Kidney glomerular epithelial cell (primary cell): ENCODE data around the gene KIAA0513.

Source experiments
- DNase-seq: peaks from one replicate; lab custom pipeline; 2025; lab: John Stamatoyannopoulos, UW

The KIAA0513 gene, protein sequence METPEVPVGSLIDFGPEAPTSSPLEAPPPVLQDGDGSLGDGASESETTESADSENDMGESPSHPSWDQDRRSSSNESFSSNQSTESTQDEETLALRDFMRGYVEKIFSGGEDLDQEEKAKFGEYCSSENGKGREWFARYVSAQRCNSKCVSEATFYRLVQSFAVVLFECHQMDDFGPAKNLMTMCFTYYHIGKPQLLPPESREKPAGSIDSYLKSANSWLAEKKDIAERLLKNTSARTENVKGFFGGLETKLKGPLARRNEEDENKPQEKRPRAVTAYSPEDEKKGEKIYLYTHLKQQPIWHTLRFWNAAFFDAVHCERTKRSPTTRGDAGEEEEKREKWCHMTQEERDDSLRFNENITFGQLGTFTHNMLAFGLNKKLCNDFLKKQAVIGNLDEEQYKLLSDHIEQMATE

DNA sequence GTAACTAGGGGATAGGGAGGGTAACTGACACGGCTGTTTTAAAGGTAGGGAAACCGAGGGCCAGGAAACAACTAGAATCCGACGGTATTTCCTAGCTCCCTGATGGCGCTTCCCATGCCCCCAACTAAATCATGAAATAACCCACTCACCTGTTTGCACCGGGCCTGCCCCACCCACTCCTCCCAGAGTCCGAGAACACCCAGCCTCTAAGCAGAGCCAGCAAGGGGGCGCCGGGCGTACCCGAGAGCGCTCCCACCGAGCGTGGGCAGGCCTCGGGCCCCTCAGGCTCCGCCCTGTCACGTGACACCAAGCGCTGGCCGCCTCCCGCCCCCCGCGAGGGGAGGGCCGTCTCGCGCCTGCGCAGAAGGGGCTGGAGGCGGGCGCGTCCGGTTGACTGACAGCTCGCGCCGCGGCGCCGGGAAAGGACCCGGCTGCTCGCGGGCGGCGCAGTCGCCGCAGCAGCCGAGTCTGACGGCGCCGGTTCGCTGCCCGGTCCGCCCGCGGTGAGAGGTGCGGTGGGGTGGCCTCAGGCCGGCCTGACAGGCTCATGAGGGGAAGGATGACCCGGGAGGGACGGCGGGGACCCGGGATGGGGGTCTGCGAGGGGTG, at the start of gene KIAA0513:
Gene KIAA0513, plus strand, starts transcription at position 447 of the 609 bp plus-strand sequence. CDS start 39,277 bp downstream, outside the sequence.
- peak; percentile 84 for DNase-seq

DNA sequence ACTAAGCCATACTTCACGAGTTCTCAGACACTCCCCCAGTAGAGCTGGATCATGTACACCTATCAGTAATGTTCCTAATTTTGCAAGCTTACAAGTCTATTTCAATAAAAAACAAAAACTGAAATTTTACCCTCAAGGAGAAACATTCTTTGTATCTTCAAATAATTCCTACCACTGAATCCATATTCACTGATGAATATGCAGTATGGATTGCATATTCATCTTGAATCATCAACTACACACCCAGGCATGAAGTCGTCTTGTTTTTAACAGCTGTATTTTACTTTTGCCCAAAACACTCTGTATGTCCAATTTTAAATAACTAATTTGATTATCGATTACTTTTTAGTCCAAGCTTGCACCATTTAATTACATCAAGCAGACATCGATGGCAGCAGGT, 48.1 kb upstream of the KIAA0513 start:
- DNase-seq: no peak

DNA sequence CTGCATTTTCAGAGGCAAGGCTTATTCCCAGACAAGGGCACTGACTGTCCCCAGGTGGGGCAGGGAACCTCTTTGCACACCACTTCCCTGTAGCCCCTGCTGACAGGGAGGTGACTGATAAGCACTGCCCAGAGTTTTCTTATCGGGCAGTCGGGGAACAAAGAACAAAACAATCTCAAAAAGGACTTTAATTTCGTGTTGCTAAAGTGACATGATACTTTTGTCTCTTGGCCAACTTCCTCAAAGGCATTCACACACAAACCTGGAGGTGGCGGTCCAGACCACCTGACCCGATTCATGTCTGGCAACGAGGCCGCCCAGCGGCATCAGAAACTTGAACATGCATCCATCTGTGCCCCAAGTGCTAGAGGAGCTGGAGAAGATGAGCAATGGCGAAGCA, 45.2 kb upstream of the KIAA0513 start:
- DNase-seq: no peak

- peak; percentile 45 for DNase-seq
Measured at GRCh38 chr16:84985079-84986065, 42.2 kb upstream of the KIAA0513 start.

DNA sequence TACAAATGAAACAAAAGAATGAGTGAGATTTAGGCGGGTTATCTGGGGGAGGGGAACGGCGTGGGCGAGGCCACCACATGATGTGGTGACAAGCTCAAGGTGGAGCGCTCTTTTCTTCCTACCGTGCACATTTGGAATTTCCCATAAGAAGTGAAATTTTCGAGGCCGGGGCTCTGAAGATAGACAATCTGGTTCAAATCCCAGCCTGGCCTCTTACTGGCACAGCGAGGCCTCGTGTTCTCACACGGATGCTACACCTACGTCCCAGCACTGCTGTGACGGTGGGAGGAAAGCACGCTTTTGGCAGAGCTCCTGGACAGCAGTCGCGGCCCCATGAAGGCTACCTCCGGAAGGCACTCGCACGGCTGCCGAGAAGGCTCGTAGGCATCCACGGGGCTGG, 41.5 kb upstream of the KIAA0513 start:
- DNase-seq: no peak

- DNase-seq: no peak
Measured at GRCh38 chr16:84986879-84987278, 40.7 kb upstream of the KIAA0513 start.

DNA sequence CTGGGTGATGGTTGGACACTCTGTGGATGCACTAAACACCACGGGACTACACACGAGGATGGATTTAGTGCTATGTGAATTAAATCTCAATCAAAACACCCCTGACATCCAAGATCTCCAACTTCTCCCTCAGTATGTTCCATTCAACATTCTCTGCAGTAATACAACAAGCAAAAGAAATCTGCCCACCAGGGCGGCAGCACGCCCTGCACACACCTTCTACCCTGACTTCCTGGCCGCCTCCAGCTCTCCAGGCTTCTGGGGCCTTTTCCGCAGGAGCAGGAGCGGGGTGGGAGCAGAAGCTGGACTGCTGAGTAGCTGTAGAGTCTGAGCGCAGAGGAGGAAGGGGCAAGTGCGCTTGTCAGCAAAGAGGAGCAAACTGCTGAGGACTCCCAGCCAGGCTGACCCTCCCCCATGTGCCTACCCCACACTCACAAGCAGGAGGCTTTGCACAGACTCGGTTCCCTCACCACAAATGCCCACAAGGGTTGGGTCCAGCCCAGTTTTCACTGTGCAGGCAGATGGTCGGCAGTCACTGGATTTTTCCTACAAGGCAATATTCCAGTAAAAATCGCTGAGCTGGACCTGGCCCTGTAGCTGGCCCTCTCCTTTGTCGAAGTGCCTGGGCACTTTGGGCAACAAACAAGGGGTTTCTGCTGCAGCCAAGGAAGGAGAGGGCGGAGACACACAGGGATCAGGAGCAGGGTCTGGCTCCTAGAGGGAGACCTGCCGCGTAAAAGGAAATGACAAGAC, 39.1 kb upstream of the KIAA0513 start:
- no peak for DNase-seq

DNA sequence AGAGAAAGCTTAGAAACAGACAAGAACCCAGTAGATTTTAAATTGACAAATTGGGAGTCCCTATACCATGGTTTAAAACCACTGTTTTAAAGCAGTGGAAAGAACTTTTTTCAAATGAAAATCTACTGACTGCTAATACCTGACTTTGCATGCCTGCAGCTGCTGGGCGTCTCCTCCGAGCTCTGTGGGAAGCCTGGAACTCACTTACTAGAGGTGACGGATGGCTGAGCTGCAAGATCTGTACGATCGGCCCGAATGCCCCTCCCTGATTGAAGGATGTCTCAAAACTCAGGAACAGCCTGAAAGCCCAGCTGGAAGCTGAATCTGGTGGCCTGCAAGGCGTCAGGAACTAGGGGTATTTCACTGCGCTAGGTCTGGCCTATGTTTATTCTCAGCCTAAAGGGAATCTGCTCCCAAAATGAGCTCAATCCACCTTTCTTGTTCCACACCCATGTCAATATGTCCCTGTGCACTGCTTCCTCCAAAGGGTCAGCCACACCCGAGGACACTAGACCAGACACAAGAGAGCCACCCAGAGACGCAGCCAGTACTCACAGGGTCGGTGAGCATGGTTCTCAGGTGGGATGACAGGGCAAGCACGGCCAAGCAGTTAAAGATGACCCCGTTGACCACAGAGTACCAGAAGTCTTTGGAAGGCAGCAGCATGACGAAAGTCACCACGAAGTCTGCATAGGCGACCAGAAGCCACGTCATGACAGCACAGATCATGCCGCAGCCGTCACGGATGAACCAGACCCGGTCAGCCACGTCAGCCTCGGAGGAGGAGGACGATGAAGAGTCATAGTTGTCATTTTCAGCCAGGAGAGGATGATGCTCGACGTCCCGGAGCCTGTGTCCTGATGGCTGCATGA, 37.6 kb upstream of the KIAA0513 start:
- DNase-seq: no peak

- no peak for DNase-seq
Measured at GRCh38 chr16:84990782-84991181, 36.8 kb upstream of the KIAA0513 start.

GRCh38 chr16:84992717-84993075, 34.9 kb upstream of the KIAA0513 start:
- DNase-seq: no peak

DNA sequence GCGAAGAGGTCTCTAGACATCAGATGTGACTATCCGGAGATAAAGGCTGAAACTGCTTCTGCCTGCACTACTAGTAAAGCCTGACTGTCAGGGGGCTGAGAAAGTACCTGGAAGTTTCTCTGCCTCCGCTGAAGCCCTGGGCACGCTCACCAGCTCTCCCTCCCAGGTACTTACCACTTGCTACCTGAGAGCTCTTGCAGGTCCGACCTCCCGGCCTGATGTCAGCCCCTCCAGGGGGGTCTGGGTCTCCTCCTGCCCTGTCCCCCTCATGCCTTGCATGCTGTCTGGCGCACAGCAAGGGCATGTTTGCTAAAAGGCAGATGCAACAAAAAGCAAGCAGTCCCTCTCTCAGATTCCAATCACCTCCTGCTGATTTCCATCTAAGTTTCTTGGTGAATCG, 33.7 kb upstream of the KIAA0513 start:
- DNase-seq: no peak

- DNase-seq: no peak
Measured at GRCh38 chr16:84995663-84996062, 31.9 kb upstream of the KIAA0513 start.

- no peak for DNase-seq
Measured at GRCh38 chr16:84996365-84996764, 31.2 kb upstream of the KIAA0513 start.

DNA sequence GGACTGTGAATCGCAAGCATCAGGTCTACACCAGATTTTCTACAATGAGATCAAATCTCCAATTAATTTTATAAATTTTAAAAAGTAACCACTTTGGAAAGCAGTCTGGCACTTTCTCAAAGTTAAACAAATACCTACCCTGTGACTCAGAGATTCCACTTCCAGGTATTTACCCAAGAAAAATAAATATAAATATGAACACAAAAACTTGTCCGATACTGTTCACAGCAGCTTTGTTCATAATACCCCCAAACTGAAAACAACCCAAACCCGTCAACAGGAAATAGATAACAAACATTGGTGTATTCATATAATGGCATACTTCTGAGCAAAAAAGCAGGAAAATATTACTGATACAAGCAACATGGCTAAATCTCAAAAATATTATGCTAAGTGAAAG, 28.4 kb upstream of the KIAA0513 start:
- no peak for DNase-seq

GRCh38 chr16:84999857-85000480, 27.6 kb upstream of the KIAA0513 start:
- DNase-seq: no peak

DNA sequence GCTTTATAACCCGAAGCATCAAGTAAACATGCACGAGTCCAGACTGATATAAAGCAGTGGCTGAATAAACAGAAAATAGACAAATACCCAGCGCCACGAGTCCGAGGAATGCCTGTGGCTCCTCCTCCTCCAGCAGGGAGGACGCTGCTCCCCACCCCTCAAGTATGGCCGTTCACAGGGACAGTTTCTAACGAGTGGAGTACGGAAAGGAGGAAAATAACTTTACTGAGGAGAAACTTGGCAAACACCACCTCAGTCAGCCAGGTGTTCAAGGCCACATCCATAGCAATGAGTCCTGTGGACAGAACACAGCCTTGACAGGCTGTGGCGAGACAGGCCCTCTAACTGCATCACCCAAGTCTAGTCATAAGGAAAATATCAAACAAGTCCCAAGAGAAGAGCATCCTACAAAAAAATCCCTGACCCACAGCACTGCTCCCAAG, 25.5 kb upstream of the KIAA0513 start:
- peak; percentile 68 for DNase-seq

DNA sequence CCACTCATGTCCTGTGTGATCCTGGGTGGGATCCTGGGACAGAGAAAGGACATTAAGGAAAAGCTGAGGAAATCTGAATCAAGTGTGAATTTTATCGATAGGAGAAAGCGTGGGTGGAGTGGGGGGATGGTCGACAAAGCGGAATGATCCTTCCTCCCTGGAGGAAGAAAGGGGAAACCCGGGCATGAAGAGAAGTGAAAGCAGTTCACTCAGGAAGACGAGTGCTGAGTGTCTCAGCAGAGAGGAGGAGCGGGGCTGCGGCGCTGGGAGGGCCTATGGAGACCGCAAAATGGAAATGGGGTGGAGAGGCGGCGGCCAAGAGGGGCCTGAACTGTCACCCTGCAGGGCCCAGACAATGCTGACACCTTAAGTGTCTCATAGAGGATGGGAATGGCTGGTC, 25.0 kb upstream of the KIAA0513 start:
- DNase-seq: no peak

GRCh38 chr16:85003076-85003475, 24.5 kb upstream of the KIAA0513 start:
- no peak for DNase-seq

- no peak for DNase-seq
Measured at GRCh38 chr16:85003725-85004586, 23.6 kb upstream of the KIAA0513 start.
